VCaP (cell line): Measurements from ENCODE around the gene GTF3C2.

Experiments
- H3K27ac ChIP-seq: fragments of 450-650 bp; 2 replicates; pipeline ENCODE4 v1.5.1; 2017
- TF ChIP-seq, protein P1 (sequence below): fragments of 450-650 bp; conservative IDR thresholded peaks from 2 replicates; pipeline ENCODE4 v1.5.1; 2017; ENCODE audit warnings: mild to moderate bottlenecking, moderate library complexity

Gene GTF3C2

DNA sequence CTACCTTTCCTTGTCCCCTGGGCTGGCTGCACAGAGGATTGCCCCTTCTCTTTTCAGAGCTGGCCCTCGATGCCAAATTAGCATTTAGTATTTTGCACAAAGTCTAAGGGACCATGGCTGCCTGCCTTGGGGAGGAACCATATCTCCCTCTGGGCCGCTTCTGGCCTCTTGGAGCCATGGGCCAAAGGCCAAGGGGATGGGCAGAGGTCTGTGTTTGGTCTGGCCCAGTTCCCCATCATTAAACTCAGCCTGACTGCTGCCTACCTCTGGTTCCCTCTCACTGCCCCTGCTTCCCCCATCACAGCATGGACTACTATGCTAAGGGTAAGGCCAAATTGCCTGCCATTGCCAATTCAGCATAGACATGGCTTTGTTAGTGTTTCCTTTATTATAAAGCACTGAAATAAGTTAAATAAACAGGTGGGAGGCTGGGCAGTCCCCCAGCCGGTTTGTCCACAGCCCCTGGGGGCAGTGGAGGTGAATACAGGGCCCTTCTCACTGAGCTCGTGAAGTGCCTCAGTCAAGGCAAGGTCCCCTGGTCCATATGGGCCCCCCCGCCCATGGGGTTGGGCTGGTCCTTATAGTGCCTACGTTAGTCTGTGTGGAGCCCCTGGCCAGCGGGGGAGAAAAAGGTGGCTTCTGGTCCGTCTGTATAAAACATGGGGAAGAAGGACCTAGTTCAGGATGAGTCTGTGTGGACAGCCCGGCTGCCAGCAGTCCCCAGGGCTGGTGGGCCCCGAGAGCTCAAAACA is 20.5 kb upstream of the GTF3C2 start:
- peak overlapping the region; percentile 86 for H3K27ac ChIP-seq

DNA sequence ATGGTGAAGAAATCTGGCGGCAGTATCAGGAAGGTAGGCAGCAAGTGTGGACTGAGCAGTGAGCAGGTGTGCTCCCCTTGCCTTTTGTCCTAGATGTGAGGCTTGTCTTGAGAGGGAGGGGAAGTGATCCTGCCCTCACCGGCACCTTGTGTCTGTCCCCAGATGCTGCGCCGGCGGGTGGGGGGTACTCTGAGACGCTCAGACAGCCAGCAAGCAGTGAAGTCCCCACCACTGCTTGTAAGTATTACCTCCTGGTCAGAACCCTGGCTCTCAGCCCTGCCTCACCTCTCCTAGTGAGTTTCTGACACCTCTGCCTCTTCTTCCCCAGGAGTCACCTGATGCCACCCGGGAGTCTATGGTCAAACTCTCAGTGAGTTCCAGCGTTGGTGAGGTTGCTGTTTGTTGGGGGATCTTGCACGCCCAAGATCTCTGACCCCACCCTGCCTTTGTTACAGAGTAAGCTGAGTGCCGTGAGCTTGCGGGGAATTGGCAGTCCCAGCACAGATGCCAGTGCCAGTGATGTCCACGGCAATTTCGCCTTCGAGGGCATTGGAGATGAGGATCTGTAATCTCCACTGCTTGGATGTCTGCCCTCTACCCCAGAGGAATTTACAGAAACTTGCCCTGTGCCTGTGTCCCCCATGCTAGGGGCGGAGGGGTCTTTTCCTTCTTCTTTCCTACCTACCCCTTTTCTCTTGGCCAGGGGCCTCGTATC is 19.7 kb upstream of the GTF3C2 start:
- TF ChIP-seq, protein P1, sequence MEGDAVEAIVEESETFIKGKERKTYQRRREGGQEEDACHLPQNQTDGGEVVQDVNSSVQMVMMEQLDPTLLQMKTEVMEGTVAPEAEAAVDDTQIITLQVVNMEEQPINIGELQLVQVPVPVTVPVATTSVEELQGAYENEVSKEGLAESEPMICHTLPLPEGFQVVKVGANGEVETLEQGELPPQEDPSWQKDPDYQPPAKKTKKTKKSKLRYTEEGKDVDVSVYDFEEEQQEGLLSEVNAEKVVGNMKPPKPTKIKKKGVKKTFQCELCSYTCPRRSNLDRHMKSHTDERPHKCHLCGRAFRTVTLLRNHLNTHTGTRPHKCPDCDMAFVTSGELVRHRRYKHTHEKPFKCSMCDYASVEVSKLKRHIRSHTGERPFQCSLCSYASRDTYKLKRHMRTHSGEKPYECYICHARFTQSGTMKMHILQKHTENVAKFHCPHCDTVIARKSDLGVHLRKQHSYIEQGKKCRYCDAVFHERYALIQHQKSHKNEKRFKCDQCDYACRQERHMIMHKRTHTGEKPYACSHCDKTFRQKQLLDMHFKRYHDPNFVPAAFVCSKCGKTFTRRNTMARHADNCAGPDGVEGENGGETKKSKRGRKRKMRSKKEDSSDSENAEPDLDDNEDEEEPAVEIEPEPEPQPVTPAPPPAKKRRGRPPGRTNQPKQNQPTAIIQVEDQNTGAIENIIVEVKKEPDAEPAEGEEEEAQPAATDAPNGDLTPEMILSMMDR = no peak
- peak overlapping the region; percentile 86 for H3K27ac ChIP-seq

More for the DNA sequence above, 20.5 kb upstream of the GTF3C2 start:
- TF ChIP-seq, protein P1 = no peak

DNA sequence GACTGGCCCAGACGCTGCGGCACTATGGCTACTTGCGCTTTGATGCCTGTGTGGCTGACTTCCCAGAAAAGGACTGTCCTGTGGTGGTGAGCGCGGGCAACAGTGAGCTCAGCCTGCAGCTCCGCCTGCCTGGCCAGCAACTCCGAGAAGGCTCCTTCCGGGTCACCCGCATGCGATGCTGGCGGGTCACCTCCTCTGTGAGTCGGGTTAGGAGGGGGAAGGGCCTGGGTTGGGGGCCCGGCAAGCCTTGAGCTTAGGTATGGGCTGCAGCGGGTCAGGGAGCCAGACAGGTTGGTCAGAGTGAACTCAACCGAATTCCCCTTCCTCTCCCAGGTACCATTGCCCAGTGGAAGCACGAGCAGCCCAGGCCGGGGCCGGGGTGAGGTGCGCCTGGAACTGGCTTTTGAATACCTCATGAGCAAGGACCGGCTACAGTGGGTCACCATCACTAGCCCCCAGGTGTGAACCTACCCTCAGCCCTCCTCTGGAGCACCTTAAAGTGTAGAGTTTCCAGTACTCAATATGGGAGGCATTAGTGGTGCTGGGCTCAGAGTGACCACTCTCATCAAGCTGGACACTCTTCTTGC is 19.0 kb upstream of the GTF3C2 start:
- TF ChIP-seq, protein P1 = no peak
- no peak overlapping the region for H3K27ac ChIP-seq

DNA sequence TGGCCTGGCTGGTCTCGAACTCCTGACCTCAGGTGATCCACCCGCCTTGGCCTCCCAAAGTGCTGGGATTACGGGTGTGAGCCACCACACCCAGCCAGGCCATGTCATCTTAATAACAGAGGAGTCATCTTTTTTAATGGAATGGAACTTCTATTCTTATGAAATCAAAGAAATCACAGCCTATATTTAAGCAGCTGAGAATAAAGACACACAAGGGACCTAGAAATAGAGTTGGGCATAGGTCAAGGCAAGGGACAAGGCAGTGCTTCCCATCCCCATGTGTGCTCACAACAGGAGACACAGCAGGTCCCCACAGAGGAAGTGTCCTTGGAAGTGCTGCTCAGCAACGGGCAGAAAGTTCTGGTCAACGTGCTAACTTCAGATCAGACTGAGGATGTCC is 17.0 kb upstream of the GTF3C2 start:
- peak overlapping the region; percentile 93; the same call in 1 of the 2 replicates for H3K27ac ChIP-seq
- TF ChIP-seq, protein P1 = no peak

DNA sequence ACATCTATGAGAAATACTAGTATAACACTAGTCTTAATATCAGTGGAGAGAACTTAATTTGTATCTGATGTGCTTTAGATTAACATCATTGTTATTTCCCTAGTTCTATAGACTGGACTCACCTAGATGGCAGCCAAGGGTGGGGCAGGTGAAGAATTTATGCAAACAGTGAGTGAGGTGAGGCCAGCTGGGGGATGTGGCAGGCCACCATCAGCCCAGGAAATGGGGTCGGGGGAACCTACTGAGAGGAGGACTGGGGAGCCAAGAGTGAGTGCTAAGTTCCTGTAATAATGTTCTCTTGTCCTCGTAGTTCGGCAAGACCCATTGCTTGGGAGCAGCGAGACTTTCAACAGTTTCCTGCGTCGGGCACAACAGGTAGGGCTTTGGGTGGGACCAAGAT is 16.4 kb upstream of the GTF3C2 start:
- TF ChIP-seq, protein P1 = no peak
- peak overlapping the region; percentile 93; the same call in 1 of the 2 replicates for H3K27ac ChIP-seq

DNA sequence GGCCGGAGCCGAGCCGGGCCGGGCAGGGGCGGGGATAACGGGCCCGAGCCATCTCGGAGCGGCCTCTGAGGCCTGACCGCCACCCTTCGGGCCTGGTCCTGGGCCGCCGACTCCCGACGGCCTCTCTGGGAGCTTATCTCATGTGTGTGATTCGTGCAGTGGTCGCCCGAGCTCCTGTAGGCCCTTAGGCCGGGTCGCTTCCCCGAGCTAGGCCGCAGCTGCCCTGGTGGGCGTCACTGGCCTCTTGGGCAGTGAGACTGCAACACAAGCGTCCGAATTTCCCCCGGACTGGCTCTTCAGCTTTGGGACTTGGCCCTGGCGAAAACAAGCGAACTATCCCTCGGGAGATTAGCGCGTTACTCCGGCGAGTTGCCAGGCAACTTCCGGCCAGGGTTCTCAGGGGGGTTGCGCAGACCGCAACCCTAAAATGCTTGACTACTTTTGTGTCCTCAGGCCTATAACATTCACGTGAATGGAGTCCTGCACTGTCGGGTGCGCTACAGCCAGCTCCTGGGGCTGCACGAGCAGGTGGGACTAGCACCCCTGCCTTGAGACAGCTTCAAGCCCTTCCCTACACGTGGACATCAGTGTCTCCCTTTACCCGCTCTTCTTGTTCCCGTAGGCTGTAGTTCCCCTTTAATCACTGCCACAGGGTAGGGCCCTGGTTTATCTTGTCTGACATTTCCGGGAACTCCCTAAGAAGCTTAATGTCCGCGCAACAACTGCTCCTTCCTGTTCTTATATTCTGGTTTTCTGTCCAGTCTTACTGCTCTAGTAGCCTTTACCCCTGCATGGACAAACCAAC is 14.5 kb upstream of the GTF3C2 start:
- TF ChIP-seq, protein P1 = no peak
- peak overlapping the region; percentile 93 for H3K27ac ChIP-seq
